Measurements from ENCODE around the gene ZDHHC7. TPM values are rescaled to one million over a fixed set of nuclear protein-coding genes. Genes with fewer than 3 reads are reported as not detected.
A peak's percentile ranks its signal among the peaks of the same experiment; 100 is the strongest.

The ZDHHC7 gene
- total and polyA plus RNA-seq, 9 of the 15 experiments (the other 6 are each of a cell fraction or from before 2014, with no cell fraction given) = 1.7 to 49.7 (median 37.4) TPM

DNA sequence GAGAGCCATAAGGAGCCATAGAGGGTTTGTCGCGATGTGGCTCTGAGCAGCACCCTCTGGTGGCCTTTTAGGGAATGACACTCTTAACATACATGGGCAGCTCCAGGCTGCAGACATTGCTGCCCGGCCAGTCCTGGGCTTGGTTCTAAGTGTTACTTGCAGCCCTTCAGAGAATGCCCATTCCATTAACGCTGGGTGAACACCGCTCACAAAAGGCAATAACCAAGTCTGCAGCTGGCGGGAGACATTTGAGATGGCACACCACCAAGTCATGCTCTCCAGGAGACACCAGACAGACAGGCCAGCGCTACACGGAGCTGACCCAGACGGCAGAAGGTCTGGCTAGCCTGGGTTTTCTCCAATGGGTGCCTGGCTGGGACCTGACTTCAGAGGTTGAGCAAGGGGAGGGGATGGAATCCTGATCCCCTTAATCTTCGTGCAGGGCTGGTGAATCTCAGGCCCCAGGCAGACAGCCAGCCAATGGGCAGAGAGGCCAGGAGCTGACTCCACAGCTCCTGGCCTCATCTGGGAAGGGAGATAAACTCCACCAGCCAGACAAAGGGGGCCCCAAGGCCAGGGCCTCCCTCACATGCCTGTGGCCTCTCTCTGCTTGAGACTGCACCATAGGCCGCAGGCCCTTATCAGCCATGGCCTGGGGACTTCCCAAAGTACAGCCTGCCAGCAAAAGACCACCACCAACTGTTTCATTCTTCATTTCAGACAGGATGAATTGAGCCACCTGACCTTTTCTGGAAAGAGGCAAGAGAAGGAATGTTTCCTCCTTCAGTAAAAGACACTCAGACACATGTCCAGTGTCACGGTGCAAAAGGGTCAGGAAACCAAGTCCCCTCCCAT is 58.8 kb downstream of the ZDHHC7 start (continued):
- TF ChIP-seq, protein P1, sequence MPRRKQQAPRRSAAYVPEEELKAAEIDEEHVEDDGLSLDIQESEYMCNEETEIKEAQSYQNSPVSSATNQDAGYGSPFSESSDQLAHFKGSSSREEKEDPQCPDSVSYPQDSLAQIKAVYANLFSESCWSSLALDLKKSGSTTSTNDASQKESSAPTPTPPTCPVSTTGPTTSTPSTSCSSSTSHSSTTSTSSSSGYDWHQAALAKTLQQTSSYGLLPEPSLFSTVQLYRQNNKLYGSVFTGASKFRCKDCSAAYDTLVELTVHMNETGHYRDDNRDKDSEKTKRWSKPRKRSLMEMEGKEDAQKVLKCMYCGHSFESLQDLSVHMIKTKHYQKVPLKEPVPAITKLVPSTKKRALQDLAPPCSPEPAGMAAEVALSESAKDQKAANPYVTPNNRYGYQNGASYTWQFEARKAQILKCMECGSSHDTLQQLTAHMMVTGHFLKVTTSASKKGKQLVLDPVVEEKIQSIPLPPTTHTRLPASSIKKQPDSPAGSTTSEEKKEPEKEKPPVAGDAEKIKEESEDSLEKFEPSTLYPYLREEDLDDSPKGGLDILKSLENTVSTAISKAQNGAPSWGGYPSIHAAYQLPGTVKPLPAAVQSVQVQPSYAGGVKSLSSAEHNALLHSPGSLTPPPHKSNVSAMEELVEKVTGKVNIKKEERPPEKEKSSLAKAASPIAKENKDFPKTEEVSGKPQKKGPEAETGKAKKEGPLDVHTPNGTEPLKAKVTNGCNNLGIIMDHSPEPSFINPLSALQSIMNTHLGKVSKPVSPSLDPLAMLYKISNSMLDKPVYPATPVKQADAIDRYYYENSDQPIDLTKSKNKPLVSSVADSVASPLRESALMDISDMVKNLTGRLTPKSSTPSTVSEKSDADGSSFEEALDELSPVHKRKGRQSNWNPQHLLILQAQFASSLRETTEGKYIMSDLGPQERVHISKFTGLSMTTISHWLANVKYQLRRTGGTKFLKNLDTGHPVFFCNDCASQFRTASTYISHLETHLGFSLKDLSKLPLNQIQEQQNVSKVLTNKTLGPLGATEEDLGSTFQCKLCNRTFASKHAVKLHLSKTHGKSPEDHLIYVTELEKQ (CRISPR knock-in tag; IDR thresholded peaks at IDR 0.05) = 0 out of 2 replicates have a peak, but pooled peaks have one; percentile 15
- no peak for TF ChIP-seq BRD9 (IDR thresholded peaks at IDR 0.05; ENCODE audit: low read depth, partially characterized antibody)
- no peak for TF ChIP-seq RBM17 (IDR thresholded peaks at IDR 0.05; ENCODE audit: borderline replicate concordance, low read depth, low read length)
- peak; percentile 78; the same call in 1 of the 2 replicates for TF ChIP-seq MBD2 (IDR thresholded peaks at IDR 0.05; ENCODE audit: borderline replicate concordance, low read depth)
- TF ChIP-seq, protein P2, sequence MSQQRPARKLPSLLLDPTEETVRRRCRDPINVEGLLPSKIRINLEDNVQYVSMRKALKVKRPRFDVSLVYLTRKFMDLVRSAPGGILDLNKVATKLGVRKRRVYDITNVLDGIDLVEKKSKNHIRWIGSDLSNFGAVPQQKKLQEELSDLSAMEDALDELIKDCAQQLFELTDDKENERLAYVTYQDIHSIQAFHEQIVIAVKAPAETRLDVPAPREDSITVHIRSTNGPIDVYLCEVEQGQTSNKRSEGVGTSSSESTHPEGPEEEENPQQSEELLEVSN (IDR thresholded peaks at IDR 0.05; ENCODE audit: borderline replicate concordance in 1 of 2, extremely low read depth in 1 of 2, insufficient read depth in 1 of 2, insufficient read length in 1 of 2, low read depth in 1 of 2, low read length in 1 of 2, poor library complexity in 1 of 2, severe bottlenecking in 1 of 2) = peak; percentile 21 to 46
- TF ChIP-seq ZNF76 (CRISPR knock-in tag; IDR thresholded peaks at IDR 0.05; ENCODE audit: borderline replicate concordance) = no peak
- TF ChIP-seq, protein P3, sequence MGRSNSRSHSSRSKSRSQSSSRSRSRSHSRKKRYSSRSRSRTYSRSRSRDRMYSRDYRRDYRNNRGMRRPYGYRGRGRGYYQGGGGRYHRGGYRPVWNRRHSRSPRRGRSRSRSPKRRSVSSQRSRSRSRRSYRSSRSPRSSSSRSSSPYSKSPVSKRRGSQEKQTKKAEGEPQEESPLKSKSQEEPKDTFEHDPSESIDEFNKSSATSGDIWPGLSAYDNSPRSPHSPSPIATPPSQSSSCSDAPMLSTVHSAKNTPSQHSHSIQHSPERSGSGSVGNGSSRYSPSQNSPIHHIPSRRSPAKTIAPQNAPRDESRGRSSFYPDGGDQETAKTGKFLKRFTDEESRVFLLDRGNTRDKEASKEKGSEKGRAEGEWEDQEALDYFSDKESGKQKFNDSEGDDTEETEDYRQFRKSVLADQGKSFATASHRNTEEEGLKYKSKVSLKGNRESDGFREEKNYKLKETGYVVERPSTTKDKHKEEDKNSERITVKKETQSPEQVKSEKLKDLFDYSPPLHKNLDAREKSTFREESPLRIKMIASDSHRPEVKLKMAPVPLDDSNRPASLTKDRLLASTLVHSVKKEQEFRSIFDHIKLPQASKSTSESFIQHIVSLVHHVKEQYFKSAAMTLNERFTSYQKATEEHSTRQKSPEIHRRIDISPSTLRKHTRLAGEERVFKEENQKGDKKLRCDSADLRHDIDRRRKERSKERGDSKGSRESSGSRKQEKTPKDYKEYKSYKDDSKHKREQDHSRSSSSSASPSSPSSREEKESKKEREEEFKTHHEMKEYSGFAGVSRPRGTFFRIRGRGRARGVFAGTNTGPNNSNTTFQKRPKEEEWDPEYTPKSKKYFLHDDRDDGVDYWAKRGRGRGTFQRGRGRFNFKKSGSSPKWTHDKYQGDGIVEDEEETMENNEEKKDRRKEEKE (IDR thresholded peaks at IDR 0.05; ENCODE audit: borderline replicate concordance in 1 of 2, control insufficient read depth in 1 of 2, low read depth in 2 of 2, low read length in 1 of 2) = peak in 1 of 2 experiments; percentile 68; a peak in 1 of 4 replicates

Measured in K562 (cell line).